ENCODE results near the gene CCDC43. TPM values are rescaled to one million over a fixed set of nuclear protein-coding genes. Genes with fewer than 3 reads are reported as not detected.
"Not testable (repeated sequence)": the region's sequence is repeated elsewhere in the genome, so short reads cannot be mapped to it uniquely, and the experiment has no call there.

CCDC43 gene
- total RNA-seq, 1 donor from 2014 or later: 17.4 TPM

DNA sequence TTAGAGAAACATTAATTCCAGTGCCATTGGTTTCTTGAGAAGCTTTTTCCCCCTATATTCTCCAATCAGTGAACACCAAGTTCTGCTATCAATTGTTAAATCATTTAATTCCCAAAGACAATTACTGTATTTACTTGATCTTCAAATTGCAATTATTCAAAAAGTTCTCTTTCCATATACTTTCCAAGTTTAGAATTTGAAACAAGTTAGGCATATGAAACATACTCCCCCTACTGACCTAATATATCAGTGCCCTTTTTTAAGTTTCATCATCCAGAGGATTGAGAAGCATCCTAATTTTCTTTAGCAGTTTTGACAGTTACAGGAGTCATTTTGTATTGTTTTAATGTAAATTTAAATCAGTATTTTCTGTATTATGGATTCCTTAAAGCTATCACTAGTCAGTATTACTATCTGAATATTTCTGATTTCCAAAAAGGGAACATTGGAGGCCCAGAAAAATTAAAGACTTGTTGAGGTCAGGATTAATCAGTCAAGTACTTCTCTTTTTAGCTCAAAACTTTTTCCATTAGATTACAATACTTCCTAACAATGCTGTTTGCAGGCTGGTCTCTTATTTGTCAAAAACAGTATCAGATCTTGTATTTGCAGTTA, 17.0 kb downstream of the CCDC43 start:
- no peak for DNase-seq (ENCODE audit: low spot score)

DNA sequence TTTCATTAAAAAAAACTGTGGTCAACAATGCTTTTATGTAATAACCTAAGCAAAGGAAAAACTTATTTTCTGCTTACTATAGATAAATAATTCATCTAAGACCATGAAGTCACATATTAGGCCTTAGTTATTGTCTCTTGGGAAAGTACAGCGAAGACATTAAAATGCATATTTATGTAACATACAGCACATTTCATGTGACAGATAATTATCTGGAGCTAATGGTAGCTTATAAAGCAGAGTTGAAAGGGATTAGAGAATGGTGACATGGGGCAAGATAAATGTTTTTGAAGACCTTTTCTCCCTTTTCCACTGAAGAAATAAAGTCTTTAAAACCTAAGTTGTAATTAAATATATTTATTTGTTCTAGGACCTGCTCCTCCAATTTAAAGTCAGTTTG, 23.6 kb downstream of the CCDC43 start:
- no peak for DNase-seq (ENCODE audit: low spot score)

DNA sequence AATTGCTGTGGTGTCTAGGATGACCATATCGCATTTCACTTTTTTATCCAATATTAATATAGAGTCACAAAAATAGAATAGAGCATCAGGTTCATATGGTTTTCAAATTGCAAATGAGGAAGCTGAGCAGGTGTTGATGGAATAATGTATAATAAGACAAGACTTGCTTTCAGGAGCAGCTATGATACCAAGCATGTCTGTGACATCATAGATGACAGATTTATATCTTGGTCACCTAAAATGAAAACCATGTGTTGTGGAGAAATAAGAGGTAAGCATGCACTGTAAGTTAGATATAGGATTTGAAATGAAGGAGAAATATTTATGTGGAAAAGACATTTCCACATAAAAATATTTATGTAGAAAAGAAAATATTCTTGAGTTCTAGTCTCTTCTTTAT, 24.7 kb downstream of the CCDC43 start:
- DNase-seq (ENCODE audit: low spot score): no peak

DNA sequence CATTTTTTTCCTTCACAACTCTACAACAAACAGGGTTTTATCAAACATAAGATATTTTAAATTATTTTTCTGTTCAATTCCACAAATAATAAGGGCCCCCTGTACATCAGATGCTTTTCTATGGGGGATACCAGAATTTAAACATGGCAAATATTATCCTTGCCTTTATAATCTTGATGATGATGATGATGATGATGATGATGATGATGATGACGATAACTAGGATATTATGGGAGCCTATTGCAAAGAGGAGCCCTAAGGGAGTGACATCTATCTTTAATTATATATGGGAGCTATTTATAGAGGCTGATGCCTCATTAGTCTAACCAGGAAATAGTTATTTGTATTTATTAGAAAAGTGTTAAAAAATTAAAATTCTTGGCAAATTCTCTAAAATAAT, 26.5 kb downstream of the CCDC43 start:
- no peak for DNase-seq (ENCODE audit: low spot score)

DNA sequence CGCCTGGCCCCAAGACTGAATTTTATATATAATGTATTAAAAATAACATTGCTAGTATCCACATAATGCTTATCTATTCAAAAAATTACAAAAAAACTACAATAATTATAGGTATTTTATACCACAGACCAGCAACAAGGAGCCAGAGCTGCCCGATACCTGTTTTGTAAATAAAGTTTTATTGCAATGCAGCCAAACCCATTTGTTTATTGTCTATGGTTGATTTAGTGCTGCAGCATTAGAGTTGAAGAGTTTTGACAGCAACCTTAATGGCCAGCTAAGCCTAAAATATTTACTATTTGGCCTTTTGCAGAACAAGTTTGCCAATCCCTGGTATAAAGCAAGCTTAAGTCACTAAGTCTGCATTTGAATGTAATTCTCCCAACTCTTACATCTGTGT, 27.7 kb downstream of the CCDC43 start:
- DNase-seq (ENCODE audit: low spot score): no peak

DNA sequence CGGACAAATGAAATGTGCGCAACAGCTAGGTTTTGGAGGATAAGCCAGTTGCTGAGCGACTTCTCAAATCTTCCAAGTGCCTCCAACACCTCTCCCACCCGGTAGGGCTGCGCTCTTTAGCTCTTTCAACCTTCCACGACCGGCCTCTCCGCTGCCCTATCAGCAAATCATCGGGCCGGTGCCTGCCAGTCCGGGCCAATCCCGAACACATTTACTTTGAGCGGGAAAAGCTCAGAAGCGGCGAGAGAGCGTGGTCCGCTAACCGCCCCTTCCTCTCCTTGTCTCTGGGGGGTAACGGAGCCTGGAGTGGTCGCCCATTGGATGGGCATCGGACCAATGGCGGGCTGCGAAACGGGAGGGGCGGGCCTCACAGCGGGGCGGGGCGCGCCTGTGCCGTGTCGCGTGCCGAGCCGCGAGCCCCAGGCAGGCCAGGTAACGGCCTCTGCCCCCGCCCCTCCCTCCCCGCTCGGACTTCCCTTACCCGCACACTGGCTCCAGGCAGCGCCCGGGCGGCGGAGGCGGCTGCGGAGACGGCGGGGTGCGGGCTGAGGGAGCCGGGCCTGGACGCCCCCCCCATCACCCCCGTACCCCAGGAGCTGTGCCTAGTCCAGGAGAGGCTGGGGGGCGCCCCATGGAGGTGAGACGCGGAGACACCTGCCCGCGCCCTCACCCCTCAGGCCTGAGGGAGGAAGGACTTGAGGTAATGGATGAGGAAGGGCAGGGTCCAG, 33.4 kb downstream of the CCDC43 start, which contains the start of gene MEIOC:
MEIOC (plus strand) TSS at position 486 of the 728 bp plus-strand sequence; CDS start at position 632, 146 bp downstream.
- no peak for DNase-seq (ENCODE audit: low spot score)

DNA sequence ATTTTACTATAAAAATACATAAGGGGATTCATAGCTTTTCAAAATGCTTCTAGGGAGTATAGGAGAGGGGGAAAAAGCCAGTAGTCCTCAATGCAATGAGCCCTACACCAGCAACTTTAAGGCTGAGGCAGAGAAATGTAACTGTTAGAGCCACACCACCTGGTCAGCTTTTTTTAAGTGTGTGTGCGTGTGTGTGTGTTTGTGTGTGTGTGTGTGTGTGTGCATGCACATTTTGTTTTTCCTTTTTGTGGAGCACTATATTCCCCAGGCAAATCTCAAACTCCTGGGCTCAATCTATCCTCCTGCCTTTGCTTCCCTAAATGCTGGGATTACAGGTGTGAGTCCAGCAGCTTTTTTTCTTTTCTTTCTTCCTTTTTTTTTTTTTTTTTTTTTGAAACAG, 35.6 kb downstream of the CCDC43 start:
- no peak for DNase-seq (ENCODE audit: low spot score)

DNA sequence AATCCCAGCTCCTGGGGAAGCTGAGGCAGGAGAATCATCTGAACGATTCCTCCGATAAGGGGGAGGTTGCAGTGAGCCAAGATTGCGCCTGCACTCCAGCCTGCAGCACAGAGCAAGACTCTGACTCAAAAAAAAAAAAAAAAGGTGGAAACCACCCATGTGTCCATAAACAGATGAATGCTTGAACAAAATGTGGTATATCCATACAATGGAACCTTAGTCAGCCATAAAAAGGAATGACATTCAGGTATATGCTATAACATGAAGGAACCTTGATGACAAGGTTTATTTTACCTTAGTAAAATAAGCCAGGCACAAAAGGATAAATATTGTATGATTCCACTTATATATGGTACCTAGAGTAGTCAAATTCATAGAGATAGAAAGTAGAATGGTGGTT, 36.2 kb downstream of the CCDC43 start:
- no peak for DNase-seq (ENCODE audit: low spot score)

DNA sequence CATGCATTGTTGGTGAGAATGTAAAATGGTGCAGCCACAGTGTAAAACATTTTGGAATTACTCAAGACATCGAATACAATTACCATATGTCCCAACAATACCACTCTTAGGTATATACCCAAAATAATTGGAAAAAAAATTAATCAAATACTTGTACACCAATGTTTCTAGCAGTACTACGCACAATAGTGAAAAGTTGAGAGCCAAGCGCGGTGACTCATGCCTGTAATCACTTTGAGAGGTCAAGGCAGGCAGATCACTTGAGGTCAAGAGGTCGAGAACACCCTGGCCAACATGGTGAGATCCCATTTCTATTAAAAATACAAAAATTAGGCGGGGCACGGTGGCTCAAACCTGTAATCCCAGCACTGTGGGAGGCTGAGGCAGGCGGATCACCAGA, 36.8 kb downstream of the CCDC43 start:
- no peak for DNase-seq (ENCODE audit: low spot score)

DNA sequence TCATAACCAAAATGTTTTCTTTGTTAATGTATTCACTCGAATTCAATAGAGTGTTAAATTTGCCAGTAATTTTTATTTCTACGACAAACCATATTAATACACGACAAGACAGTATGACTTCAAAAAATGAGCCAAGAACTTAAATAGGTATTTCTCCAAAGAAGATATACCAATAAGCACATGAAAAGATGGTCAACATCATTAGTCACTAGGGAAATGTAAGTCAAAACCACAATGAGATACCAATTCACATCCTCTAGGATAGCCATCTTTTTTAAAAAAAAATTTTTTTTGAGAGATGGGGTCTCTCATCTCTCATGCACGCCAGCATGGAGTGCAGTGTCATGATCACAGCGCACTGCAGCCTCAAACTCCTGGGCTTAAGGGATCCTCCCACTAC, 38.3 kb downstream of the CCDC43 start:
- DNase-seq (ENCODE audit: low spot score): no peak

DNA sequence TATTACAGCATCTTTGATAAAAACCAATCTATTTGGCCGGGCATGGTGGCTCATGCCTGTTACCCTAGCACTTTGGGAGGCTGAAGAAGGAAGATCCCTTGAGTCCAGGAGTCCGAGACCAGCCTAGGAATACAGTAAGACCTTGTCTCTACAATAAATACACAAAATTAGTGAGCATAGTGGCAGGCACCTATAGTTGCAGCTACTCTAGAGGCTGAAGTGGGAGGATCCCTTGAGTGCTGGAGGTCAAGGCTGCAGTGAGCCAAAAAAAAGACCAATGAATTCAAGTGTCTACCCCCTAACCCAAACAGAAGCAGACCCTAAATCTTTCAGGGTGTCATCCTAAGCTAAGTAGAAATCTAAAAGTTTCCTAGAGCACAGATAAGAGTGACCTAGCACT, 40.6 kb downstream of the CCDC43 start:
- DNase-seq (ENCODE audit: low spot score): no peak

DNA sequence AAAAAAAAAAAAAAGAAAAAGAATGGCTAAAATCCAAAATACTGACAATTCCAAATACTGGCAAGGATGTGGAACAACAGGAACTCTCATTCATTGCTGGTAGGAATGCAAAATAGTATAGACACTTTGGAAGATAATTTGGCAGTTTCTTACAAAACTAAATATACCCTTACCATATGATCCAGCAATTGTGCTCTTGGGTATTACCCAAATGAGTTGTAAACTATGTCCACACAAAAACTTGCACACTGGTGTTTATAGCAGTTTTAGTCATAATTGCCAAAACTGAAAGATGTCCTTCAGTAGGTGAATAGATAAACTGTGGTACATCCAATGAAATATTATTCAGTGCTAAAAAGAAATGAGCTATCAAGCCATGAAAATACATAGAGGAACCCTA, 41.8 kb downstream of the CCDC43 start:
- no peak for DNase-seq (ENCODE audit: low spot score)

DNA sequence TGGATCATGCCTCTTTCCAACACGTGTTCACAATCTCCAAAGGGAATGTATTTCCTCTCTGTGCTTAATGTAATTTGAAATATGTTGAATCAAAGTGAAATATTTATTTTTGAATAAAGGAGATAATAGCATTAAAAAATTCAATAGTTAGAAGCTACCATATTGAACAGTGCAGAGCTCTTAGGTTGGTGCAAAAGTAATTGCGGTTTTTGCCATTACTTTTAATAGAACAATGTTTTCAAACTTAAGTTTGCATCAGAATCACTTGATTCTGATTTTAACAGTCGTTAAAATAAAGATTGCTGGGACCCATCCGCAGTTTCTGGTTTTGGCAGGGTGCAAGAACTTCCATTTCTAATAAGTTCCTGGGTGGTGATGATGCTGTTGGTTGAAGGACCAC, 43.3 kb downstream of the CCDC43 start:
- no peak for DNase-seq (ENCODE audit: low spot score)

DNA sequence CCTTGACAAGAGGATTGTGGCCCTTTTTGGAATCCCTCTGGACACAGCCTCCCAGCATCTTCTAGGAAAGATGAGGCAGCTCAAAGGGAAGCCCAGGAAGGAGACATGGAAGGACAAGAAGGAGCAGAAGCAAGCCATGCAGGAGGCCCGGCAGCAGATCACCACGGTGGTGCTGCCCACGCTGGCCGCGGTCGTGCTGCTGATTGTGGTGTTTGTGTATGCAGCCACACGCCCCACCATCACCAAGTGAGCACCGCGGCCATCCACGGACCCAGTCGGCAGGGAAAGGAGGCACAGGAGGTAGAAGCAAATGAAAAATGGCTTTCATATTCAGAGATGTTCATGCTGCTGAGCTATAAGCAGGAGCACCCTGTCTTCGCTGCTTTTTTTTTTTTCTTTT, 44.2 kb downstream of the CCDC43 start:
- DNase-seq (ENCODE audit: low spot score): no peak

DNA sequence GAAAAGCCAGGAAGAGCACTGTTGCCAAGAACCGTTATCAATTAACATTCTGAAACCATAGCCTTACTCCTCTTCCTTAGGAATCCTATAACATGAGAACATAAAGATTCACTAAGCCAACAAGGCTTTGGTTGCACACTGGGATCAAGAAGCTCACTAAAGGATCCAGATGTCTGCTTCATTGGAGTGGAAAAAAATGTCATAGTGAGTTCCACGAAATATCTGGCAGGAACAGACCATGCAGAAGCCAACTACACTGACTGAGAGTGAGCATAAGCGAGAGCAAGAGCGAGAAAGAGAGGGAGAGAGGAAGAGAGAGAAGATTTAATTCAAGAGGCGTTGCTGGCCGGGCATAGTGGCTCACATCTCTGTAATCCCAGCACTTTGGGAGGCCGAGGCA, 46.7 kb downstream of the CCDC43 start:
- no peak for DNase-seq (ENCODE audit: low spot score)

DNA sequence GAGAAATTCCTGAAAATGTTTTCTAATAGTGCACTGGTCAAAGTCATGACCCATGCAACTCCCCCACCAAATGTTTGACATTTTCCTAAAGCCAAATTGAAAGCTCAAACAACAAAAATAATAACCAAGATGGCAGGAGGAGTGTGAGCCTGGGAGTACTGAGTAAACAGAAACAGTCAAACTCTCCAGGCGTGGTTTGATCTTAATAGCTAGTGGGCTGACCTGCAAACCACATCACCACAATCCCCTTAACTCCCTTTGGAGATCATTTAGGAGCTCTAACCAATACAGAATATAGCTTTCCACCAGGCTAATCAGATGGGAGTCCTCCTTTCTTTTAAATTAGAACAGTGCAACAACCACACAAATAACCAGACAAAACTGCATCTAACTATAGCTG, 52.5 kb downstream of the CCDC43 start:
- no peak for DNase-seq (ENCODE audit: low spot score)

DNA sequence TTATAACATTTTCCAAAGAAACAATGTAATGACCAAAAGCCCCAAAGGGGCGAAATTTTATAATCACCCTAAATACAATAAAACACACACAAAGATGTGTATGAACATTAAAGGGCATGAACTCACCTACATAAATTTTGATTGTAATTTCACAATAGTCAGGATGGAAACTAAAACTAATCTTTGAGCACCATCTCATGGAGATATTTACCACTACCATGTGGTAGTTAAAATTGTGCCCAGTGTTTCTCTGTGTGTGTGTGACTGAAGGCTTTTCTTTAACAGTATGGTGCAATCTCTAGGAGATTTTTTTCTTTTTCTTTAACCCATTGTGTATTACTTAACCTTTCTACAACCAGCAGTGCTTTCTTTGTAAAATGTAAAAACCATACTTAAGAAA, 53.0 kb downstream of the CCDC43 start:
- DNase-seq (ENCODE audit: low spot score): no peak

DNA sequence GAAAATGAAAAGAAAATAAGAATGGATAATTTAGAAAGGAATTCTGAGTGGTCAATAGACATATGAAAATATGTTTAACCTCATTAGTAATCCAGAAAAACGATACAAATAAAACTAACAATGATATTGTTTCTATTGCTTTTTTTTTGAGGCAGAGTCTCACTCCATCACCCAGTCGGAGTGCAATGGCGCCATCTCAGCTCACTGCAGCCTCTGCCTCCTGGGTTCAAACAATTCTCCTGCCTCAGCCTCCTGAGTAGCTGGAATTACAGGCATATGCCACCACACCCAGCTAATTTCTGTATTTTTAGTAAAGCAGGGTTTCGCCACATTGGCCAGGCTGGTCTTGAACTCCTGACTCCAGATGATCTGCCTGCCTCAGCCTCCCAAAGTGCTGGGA, 55.2 kb downstream of the CCDC43 start:
- DNase-seq (ENCODE audit: low spot score): not testable (repeated sequence)

DNA sequence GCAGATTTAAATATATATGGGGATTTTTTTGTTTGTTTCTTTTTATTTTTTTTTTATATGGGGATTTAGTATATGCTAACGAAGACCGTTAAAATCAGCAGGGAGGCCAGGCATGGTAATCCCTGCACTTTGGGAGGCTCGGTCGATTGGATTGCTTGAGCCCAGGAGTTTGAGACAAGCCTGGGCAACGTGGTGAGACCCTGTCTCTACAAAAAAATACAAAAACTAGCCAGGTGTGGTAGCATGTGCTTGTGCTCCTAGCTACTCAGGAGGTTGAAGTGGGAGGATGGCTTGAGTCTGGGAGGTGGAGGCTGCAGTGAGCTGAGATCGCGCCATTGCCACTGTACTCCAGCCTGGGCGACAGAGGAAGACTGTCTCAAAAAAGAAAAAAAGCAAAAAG, 55.6 kb downstream of the CCDC43 start:
- no peak for DNase-seq (ENCODE audit: low spot score)

DNA sequence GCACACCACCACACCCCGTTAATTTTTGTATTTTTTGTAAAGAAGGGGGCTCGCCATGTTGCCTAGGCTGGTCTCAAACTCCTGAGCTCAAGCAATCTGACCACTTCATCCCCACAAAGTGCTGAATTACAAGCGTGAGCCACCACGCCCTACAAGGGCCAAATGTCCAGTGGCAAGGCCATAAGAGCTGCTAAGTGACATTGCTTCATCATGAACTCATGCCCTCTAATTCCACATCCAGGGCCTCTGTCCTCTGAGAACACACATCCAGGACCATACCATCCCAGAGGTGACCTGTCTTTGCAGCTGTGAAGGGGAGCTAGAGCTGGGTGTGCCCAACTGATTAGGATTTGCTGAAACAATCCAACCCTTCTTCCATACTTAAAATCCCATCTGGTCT, 58.9 kb downstream of the CCDC43 start:
- DNase-seq (ENCODE audit: low spot score): no peak

DNA sequence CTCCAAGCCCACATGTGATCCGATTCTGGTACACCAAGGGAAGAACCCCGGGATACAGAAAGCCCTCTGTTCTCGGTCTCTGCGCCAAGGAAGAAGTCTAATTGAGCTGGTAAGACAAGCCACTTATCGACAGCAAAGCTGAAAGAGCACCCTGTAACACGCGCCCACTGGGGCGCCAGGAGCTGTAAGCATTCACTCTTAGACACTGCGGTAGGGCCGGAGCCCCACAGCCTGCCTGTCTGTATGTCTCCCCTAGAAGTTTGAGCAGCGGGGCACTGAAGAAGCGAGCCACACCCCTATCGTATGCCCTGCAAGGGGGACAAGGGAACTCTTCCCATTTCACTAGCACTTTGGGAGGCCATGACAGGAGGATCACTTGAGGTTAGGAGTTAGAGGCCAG, 60.3 kb downstream of the CCDC43 start:
- no peak for DNase-seq (ENCODE audit: low spot score)

DNA sequence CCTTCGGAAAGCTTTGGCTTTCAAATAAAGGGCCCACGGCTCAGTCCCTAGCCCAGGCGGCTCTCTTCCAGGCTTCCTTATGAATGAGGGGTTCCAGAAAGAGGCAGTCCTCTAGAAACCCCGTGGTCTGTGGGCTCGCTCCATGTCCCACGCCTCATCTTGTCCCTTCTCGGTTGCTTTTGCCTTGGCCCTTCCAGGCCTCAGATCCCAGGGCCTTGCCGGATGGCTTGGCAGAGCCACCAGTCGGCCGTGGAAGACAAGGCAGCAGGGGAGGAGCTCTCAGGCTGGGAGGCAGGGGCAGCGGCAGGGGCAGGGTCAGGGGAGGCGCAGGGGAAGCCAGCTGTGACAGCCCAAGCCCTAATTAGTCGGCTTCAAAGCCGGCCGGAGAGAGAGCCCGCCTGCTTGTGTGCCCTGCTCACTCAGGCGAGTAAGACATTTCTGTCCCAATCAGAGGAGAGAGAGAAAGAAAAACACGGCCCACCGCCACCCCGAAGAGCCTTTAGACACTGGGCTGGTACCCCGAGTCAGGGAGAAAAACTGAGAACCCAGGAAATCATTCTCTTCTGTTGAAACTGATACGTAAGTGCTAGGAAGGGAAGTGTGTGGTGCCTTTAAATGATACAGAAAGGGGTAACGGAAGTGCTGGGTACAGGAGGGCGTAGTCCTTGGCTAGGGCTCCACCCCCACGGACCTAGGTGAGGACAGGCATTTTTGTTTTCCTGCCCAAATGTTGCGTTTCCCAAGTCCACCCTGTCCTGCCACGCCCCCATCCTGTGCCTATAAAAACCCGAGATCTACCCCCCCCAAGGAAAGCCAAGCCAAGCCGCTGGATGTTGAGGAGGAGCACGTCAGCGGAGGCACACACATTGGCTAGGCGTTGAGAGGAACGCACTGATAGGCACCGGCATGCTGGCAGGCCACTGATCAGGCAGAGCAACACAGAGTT, 61.1 kb downstream of the CCDC43 start:
- peak; percentile 75 for DNase-seq (ENCODE audit: low spot score)
